GM12874 (cell line): ENCODE data around the gene CDC37.

Experiments used
- TF ChIP-seq, protein P1 (sequence below): IDR thresholded peaks from 2 replicates; pipeline ENCODE4 v1.5.1; 2011; ENCODE audit warnings: low read depth, mild to moderate bottlenecking, control low read depth, low read length, moderate library complexity; ENCODE audit not compliant: insufficient read depth

CDC37 gene

DNA sequence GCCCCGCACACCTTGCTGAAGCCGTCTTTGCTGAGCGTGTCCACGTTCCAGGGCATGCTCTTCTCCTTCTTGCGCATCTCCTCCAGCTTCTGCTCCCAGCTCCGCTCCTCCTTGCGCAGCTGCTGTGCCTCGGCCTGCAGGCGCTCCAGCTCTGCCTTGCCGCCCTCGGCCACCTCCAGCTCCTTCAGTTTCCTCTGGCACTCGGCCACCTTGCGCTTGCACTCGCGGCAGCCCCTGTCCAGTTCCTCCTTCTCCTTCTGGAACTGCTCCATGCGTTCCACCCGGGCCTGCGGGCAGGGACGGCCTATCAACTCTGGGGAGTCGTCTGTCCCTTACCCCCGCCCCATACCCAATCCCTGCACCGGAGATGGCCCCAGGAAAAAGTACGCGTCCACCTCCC lies 7.4 kb downstream of the CDC37 start:
- TF ChIP-seq, protein P1, sequence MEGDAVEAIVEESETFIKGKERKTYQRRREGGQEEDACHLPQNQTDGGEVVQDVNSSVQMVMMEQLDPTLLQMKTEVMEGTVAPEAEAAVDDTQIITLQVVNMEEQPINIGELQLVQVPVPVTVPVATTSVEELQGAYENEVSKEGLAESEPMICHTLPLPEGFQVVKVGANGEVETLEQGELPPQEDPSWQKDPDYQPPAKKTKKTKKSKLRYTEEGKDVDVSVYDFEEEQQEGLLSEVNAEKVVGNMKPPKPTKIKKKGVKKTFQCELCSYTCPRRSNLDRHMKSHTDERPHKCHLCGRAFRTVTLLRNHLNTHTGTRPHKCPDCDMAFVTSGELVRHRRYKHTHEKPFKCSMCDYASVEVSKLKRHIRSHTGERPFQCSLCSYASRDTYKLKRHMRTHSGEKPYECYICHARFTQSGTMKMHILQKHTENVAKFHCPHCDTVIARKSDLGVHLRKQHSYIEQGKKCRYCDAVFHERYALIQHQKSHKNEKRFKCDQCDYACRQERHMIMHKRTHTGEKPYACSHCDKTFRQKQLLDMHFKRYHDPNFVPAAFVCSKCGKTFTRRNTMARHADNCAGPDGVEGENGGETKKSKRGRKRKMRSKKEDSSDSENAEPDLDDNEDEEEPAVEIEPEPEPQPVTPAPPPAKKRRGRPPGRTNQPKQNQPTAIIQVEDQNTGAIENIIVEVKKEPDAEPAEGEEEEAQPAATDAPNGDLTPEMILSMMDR: no peak

DNA sequence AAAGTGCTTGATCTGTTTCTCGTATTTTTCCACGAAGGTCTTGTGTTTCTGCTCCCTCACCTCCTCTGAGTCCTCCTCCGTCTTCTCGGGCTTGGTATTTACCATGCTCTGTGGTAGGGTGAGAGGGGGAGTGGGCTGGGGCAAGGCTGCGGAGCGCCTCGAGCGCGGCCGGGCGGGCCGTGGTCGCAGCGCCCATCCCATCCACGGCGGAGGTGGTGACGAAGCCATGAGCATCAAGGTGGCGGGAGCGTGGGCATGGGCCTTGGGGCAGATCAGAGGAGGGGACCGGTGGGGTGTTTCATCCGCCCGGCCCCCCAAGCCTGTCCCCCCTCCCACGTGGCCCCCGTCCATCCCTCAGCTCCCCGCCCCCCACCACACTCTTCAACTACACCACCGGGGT lies 7.9 kb downstream of the CDC37 start:
- TF ChIP-seq, protein P1: no peak

DNA sequence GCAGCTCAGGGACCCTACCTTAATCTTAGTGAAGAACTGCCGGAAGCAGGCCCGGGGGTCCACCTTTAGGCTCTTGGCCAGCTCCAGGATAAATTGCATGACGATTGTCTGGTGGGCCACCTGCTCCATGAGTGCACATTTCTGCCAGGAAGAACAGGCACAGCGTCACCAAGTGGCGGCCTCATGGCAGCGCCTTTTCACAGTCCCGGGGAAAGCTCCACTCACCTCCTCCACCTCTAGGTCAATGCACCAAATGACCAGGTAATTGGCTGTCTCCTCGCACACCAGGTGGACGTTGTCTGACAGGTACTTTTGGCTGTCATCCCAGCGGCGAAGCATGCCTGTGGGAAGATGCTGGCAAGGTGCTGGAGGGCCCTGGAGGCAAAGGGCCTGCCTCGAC lies 8.3 kb downstream of the CDC37 start:
- TF ChIP-seq, protein P1: no peak

DNA sequence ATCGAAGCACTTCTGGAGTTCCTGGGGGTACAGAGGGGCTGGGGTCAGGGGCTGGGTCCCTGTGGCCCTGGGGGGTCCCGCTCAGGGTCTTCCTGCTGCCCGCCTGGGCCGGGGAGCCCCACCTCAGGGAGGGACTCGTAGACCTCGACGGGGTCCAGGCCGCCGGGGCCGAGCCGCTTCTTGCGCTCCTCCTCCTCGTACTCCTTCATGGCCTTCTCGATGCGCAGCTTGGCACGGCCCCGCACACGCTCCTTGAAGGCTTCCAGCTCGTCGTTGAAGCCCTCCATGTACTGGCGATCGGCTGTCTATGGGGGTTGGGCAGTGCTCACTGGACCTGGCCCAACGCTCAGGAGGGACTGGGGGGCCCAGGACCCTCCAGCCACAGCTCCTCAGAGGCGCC lies 10.2 kb downstream of the CDC37 start:
- TF ChIP-seq, protein P1: no peak

DNA sequence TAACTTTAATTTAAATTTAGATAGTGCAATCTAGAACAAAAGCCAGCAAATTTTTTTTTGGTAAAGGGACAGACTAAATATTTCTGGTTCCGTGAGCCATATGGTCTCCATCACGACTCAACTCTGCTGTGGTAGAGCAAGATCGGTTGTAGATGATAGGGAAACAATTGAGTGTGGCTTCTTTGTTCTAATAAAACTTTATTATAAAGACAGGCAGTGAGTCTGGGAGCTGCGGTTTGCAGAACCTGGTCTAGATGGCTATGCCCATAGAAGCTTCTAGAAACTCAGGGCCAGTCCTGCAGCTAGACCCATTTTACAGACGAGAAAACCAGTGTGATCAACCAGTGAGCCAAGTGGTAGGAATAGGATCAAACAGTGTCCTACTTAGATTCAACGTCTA lies 11.2 kb downstream of the CDC37 start:
- TF ChIP-seq, protein P1: no peak

DNA sequence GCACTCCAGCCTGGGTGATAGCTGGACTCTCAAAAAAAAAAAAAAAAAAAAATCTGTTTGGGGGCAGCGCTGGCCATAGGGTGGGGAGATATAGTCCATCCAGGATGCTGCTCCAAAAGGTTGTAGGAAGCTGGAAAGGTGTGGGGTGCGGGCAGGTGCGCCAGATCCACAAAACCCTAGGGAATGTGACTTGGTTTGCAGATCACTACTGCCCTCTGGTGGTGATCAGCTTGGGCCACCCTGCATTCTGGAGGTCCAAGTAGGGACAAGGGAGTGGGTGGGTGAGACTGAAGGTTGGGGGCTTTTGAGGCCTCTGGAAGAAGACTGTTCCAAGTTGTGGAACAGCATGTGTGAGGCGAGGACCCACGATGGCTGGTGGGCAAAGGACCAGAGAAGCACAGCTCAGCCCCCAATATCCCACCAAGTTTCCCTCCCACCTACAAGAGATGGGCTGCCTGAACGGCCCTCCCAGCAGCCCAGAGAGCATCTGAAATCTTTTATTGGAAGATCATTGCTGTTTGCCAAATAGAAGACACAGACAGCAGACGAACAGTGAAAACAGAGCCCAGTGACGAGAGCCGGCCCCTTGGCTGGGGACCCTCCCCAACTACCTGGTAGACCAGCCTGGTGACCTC lies 12.6 kb downstream of the CDC37 start:
- TF ChIP-seq, protein P1: peak; percentile 93

DNA sequence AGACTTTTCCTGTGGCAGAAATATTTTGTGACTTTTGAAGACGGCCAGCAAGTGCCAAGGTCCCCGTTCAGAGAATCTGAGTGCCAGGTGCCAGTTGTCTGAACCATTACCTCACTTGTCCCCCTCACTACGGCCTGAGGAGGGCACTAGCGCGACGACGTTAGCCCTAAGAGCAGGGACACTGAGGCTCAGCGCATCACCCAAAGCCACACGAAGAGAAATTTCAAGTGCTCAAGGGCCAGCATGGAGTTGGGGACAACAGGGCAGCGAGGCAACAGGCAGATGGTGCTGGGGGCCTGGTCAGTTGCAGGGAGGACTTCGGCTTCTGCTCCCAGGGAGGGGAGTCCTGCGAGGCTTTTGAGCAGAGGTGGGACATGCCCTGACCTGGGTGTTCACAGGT lies 13.5 kb downstream of the CDC37 start:
- TF ChIP-seq, protein P1: peak; percentile 36; the same call in 1 of the 2 replicates

DNA sequence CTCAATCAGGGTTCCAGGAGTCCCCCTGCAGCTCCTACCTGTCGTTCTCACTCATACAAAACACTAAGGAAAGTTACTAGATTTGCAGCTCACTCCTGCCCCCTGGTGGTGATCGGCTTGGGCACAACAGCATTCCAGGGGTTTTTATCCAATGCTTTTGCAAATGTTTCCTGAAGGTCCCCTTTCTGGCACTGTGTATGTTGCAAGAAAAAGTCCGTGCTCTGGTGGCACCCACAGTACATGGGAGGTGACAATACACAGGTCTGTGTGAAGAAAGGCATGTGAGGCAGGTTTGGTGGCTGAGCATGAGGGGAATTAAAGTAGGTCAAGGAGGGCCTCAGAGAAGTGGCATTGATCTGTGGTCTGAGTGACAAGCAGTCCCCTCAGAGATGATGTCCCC lies 14.4 kb downstream of the CDC37 start:
- TF ChIP-seq, protein P1: peak; percentile 89
